GM12878 (cell line): ENCODE data around the gene RAB21. TPM values are rescaled to one million over a fixed set of nuclear protein-coding genes. Genes with fewer than 3 reads are reported as not detected.

Experiments used
- ATAC-seq: fragments of 200-7000 bp; cut with Tn5 transposase; 3 replicates; pipeline ENCODE4 v1.9.1; 2020; ENCODE audit warnings: mild to moderate bottlenecking, moderate library complexity
- BruUV-seq: library from RNA; stranded (reverse); fragments of 400-500 nt; replicated peaks from 2 replicates; lab custom pipeline; 2021; lab: Mats Ljungman, UMichigan
- CTCF ChIA-PET: fragments of 300-600 bp; sonication (Branson Sonifier 250); formaldehyde crosslinking; extraction: SDS; loops from one replicate; lab custom pipeline; 2021; ENCODE audit warnings: inconsistent platforms; lab: Yijun Ruan, JAX
- POLR2A ChIA-PET: fragments of 350-600 bp; formaldehyde crosslinking; extraction: SDS; loops from one replicate; lab custom pipeline; 2021; ENCODE audit warnings: inconsistent platforms; lab: Charles Lee
- RAD21 ChIA-PET: fragments of 300-600 bp; sonication (Branson Sonifier 250); formaldehyde crosslinking; loops from one replicate; lab custom pipeline; 2023; ENCODE audit warnings: antibody characterized with exemption; ENCODE audit not compliant: unreplicated experiment; lab: Charles Lee
- SMC1A ChIA-PET: fragments of 300-600 bp; sonication (Branson Sonifier 250); formaldehyde crosslinking; loops from one replicate; lab custom pipeline; 2023; ENCODE audit not compliant: unreplicated experiment, uncharacterized antibody; lab: Charles Lee
- DNase-seq: peaks from one replicate; pipeline ENCODE4 v3.0.0-alpha.2; 2011; ENCODE audit warnings: low read depth, low spot score
- FAIRE-seq: peaks from 3 replicates; lab custom pipeline; 2011; peaks lifted over from hg19 to GRCh38; lab: Jason Lieb, UNC
- H2AFZ ChIP-seq: 2 replicates; pipeline ENCODE4 v1.6.0; 2011; ENCODE audit warnings: low read depth, low read length, control low read depth; ENCODE audit not compliant: control insufficient read depth
- H3K27ac ChIP-seq: 2 replicates; pipeline ENCODE4 v1.5.1; 2011; ENCODE audit warnings: control low read depth; ENCODE audit not compliant: control insufficient read depth, insufficient read depth
- H3K27me3 ChIP-seq, 2 experiments: replicated peaks in 1 of 2; 2 replicates each; pipeline versions ENCODE4 v1.6.0 to v1.6.1; 2011; ENCODE audit warnings: low read length in 1 of 2; ENCODE audit not compliant: control insufficient read depth in 2 of 2, insufficient read depth in 2 of 2
- H3K36me3 ChIP-seq, 2 experiments: 2 replicates each; pipeline ENCODE4 v1.5.1; 2011; ENCODE audit warnings: low read length in 1 of 2; ENCODE audit not compliant: control insufficient read depth in 2 of 2, insufficient read depth in 2 of 2
- H3K4me1 ChIP-seq: 2 replicates; pipeline ENCODE4 v1.6.1; 2011; ENCODE audit warnings: mild to moderate bottlenecking, low read length, moderate library complexity, mixed read lengths; ENCODE audit not compliant: control insufficient read depth, insufficient read depth
- H3K4me2 ChIP-seq: 2 replicates; pipeline ENCODE4 v1.6.0; 2011; ENCODE audit warnings: control low read depth; ENCODE audit not compliant: control insufficient read depth, insufficient read depth
- H3K4me3 ChIP-seq: fragments of 200-600 bp; sonication (generic); 2 replicates; pipeline ENCODE4 v1.5.1; 2016
- H3K79me2 ChIP-seq: 2 replicates; pipeline ENCODE4 v1.6.0; 2011; ENCODE audit warnings: low read length; ENCODE audit not compliant: control insufficient read depth, insufficient read depth
- H3K9ac ChIP-seq: 2 replicates; pipeline ENCODE4 v1.8.0; 2011; ENCODE audit warnings: low read length, control low read depth, mixed read lengths; ENCODE audit not compliant: control insufficient read depth, insufficient read depth
- H3K9me3 ChIP-seq: replicated peaks from 3 replicates; pipeline ENCODE4 v1.5.1; 2011; ENCODE audit warnings: mild to moderate bottlenecking, low read length; ENCODE audit not compliant: control insufficient read depth, insufficient read depth
- H4K20me1 ChIP-seq: 2 replicates; pipeline ENCODE4 v1.6.0; 2011; ENCODE audit not compliant: control insufficient read depth, insufficient read depth
- MEF2B ChIP-seq: fragments of 450-650 bp; IDR thresholded peaks from 2 replicates; pipeline ENCODE4 v1.6.1; 2018; ENCODE audit warnings: mild to moderate bottlenecking, moderate library complexity; ENCODE audit not compliant: partially characterized antibody, poor library complexity, severe bottlenecking
- WGBS: methylation state at CpG from one replicate; pipeline ENCODE4 v1.1.6; 2016; ENCODE audit warnings: low lambda C conversion rate; ENCODE audit not compliant: insufficient replicate concordance, insufficient coverage; ENCODE audit errors: missing lambda C conversion rate; 5-methylcytosine and 5-hydroxymethylcytosine counted together
- in situ Hi-C: fragments of 300-500 bp; cut with MboI; formaldehyde crosslinking; loops from 9 replicates; pipeline ENCODE4 v1.14.3; 2018; ENCODE audit warnings: mixed read lengths
- intact Hi-C: fragments of 100-400 bp; cut with micrococcal nuclease; formaldehyde crosslinking; loops from one replicate; pipeline ENCODE4 v1.14.2; 2022; ENCODE audit not compliant: unreplicated experiment
- polyA plus RNA-seq, 11 experiments: library from polyadenylated mRNA; depleted of rRNA in 4 of 11; unstranded in 6 of 11; stranded (reverse) in 5 of 11; fragments of >200 nt; fragmentation: Nextera tagmentation in 4 of 11; fragmentation: Illumina TruSeq in 1 of 11; extraction: Ambion mirVana in 4 of 11; extraction: Trizol in 1 of 11; gene quantifications; 1 replicate in 1 of 11; 2 replicates in 10 of 11; pipeline versions ENCODE4 v1.2.1 to v1.2.3, GENCODE V29; 2011 to 2016; ENCODE audit warnings: inconsistent platforms in 2 of 11, missing spikeins in 2 of 11, low read depth in 1 of 11
- total RNA-seq, 4 experiments: library from RNA; depleted of rRNA in 3 of 4; stranded (reverse); fragments of >200 nt in 3 of 4; fragmentation: Illumina TruSeq in 1 of 4; extraction: Trizol in 1 of 4; gene quantifications; 2 replicates each; pipeline versions ENCODE4 v1.2.1 to v1.2.3, GENCODE V29; 2013 to 2021

RAB21 gene
- total and polyA plus RNA-seq, 10 of the 15 experiments (the other 5 are each of a cell fraction or from before 2014, with no cell fraction given) = 2.8 to 42.8 (median 16.1) TPM

- Histone ChIP-seq H3K4me3 (no peak overlapping the region), H2AFZ (no peak overlapping the region), H3K27me3 (no peaks in the 10 kb centered on the region), H3K4me2 (no peak overlapping the region), H3K79me2 (peaks cover 13% of the 10 kb centered on the region), H3K9me3 (peaks cover 7% of the 10 kb centered on the region; the same call in 2 of the 3 replicates), H3K27ac (no peak overlapping the region), H3K4me1 (no peaks in the 10 kb centered on the region), H3K36me3 (no peaks in the 10 kb centered on the region; a peak in 2 of 4 replicates), H3K9ac (no peak overlapping the region), H4K20me1 (no peaks in the 10 kb centered on the region)
- ChIA-PET RAD21 (interaction anchor here (1.5 kb wide), 1 partner anchor 102 kb away, joined by 4 read pairs; no protein-coding TSS in a partner anchor), SMC1A (interaction anchor here (1.1 to 1.6 kb wide), 4 partner anchors 13 to 72 kb away, joined by 3 to 4 read pairs (median 3); no protein-coding TSS in a partner anchor), POLR2A (interaction anchor here (0.6 kb wide), 2 partner anchors 10 to 192 kb away, joined by 3 read pairs; no protein-coding TSS in a partner anchor), CTCF (interaction anchor here (0.7 to 1.7 kb wide), 3 partner anchors 9 to 183 kb away, joined by 3 to 9 read pairs (median 4); partner anchors contain the start of gene TBC1D15)
- TF ChIP-seq MEF2B = no peak
- intact Hi-C loops (no loop called here), in situ Hi-C loops (no loop called here)
- DNase-seq (no peak), FAIRE-seq (no peak), ATAC-seq (no peak)
- BruUV-seq = no TSS peak
- WGBS = 97% methylated on average over 8 of the region's 8 CpGs
These were observed 94.6 kb downstream of the RAB21 start for GRCh38 chr12:71849109-71849851.

Other genes with a start within 250 kb of the RAB21 start
- 27.1 and 29.7 TPM in 2 replicates for gene ZFC3H1, start 91.0 kb upstream of the RAB21 start, total RNA-seq (2014; rRNA removed)
- 23.5 and 28.6 TPM in 2 replicates for gene ZFC3H1, start 91.0 kb upstream of the RAB21 start, total RNA-seq (2014; rRNA removed; fragmentation: Illumina TruSeq; extraction: Trizol)
- 35.1 and 40.1 TPM in 2 replicates for gene ZFC3H1, start 91.0 kb upstream of the RAB21 start, total RNA-seq (2021)
- gene ZFC3H1, start 91.0 kb upstream of the RAB21 start, polyA plus RNA-seq (2011; rRNA removed) = 88.7 and 146 TPM in 2 replicates
- 67.8 and 76.1 TPM in 2 replicates for gene ZFC3H1, start 91.0 kb upstream of the RAB21 start, polyA plus RNA-seq (2014; fragmentation: Illumina TruSeq; extraction: Trizol)
- 10 to 100 TPM; 11.2 to 14.6 TPM for gene ZFC3H1, start 91.0 kb upstream of the RAB21 start, polyA plus RNA-seq (2014; fragmentation: Nextera tagmentation; extraction: Ambion mirVana)
- gene ZFC3H1, start 91.0 kb upstream of the RAB21 start, polyA plus RNA-seq (2014; rRNA removed) = 38.3 and 40.9 TPM in 2 replicates
- gene ZFC3H1, start 91.0 kb upstream of the RAB21 start, polyA plus RNA-seq (2016; fragmentation: Nextera tagmentation; extraction: Ambion mirVana) = 10 to 100 TPM; 23.5 to 24.8 TPM
- 5.1 and 6.6 TPM in 2 replicates for gene THAP2, start 90.6 kb upstream of the RAB21 start, total RNA-seq (2014; rRNA removed)
- gene THAP2, start 90.6 kb upstream of the RAB21 start, total RNA-seq (2014; rRNA removed; fragmentation: Illumina TruSeq; extraction: Trizol) = 6.9 and 7.9 TPM in 2 replicates
- gene THAP2, start 90.6 kb upstream of the RAB21 start, total RNA-seq (2021) = 4.6 and 5.1 TPM in 2 replicates
- gene THAP2, start 90.6 kb upstream of the RAB21 start, polyA plus RNA-seq (2011; rRNA removed) = 4.8 and 9.8 TPM in 2 replicates
- 6.7 and 10.6 TPM in 2 replicates for gene THAP2, start 90.6 kb upstream of the RAB21 start, polyA plus RNA-seq (2014; fragmentation: Illumina TruSeq; extraction: Trizol)
- gene THAP2, start 90.6 kb upstream of the RAB21 start, polyA plus RNA-seq (2014; fragmentation: Nextera tagmentation; extraction: Ambion mirVana) = 10 to 100 TPM; 13.4 to 18.0 TPM
- 3.9 and 4.1 TPM in 2 replicates for gene THAP2, start 90.6 kb upstream of the RAB21 start, polyA plus RNA-seq (2014; rRNA removed)
- gene THAP2, start 90.6 kb upstream of the RAB21 start, polyA plus RNA-seq (2016; fragmentation: Nextera tagmentation; extraction: Ambion mirVana) = 10 to 100 TPM; 11.5 to 11.8 TPM
- gene TMEM19, start 68.8 kb upstream of the RAB21 start, total RNA-seq (2014; rRNA removed) = 36.7 and 51.0 TPM in 2 replicates
- 38.4 and 41.4 TPM in 2 replicates for gene TMEM19, start 68.8 kb upstream of the RAB21 start, total RNA-seq (2014; rRNA removed; fragmentation: Illumina TruSeq; extraction: Trizol)
- gene TMEM19, start 68.8 kb upstream of the RAB21 start, total RNA-seq (2021) = 44.8 and 49.1 TPM in 2 replicates
- 40.3 and 51.2 TPM in 2 replicates for gene TMEM19, start 68.8 kb upstream of the RAB21 start, polyA plus RNA-seq (2011; rRNA removed)
- gene TMEM19, start 68.8 kb upstream of the RAB21 start, polyA plus RNA-seq (2014; fragmentation: Illumina TruSeq; extraction: Trizol) = 26.4 and 26.7 TPM in 2 replicates
- gene TMEM19, start 68.8 kb upstream of the RAB21 start, polyA plus RNA-seq (2014; fragmentation: Nextera tagmentation; extraction: Ambion mirVana) = 10 to 100 TPM; 32.2 to 54.9 TPM
- 37.6 and 41.3 TPM in 2 replicates for gene TMEM19, start 68.8 kb upstream of the RAB21 start, polyA plus RNA-seq (2014; rRNA removed)
- gene TMEM19, start 68.8 kb upstream of the RAB21 start, polyA plus RNA-seq (2016; fragmentation: Nextera tagmentation; extraction: Ambion mirVana) = 10 to 100 TPM; 45.7 to 51.6 TPM
- gene TBC1D15, start 84.9 kb downstream of the RAB21 start, total RNA-seq (2014; rRNA removed) = 12.3 and 14.9 TPM in 2 replicates
- gene TBC1D15, start 84.9 kb downstream of the RAB21 start, total RNA-seq (2014; rRNA removed; fragmentation: Illumina TruSeq; extraction: Trizol) = 18.3 and 19.0 TPM in 2 replicates
- gene TBC1D15, start 84.9 kb downstream of the RAB21 start, total RNA-seq (2021) = 18.5 and 23.3 TPM in 2 replicates
- 34.3 and 57.7 TPM in 2 replicates for gene TBC1D15, start 84.9 kb downstream of the RAB21 start, polyA plus RNA-seq (2011; rRNA removed)
- 31.1 and 39.5 TPM in 2 replicates for gene TBC1D15, start 84.9 kb downstream of the RAB21 start, polyA plus RNA-seq (2014; fragmentation: Illumina TruSeq; extraction: Trizol)
- gene TBC1D15, start 84.9 kb downstream of the RAB21 start, polyA plus RNA-seq (2014; fragmentation: Nextera tagmentation; extraction: Ambion mirVana) = 10 to 100 TPM; 18.2 TPM
- 14.8 and 16.6 TPM in 2 replicates for gene TBC1D15, start 84.9 kb downstream of the RAB21 start, polyA plus RNA-seq (2014; rRNA removed)
- 10 to 100 TPM; 19.1 to 22.9 TPM for gene TBC1D15, start 84.9 kb downstream of the RAB21 start, polyA plus RNA-seq (2016; fragmentation: Nextera tagmentation; extraction: Ambion mirVana)
- gene TPH2, start 184.0 kb downstream of the RAB21 start, total RNA-seq (2014; rRNA removed) = not detected in 2 replicates
- not detected in 2 replicates for gene TPH2, start 184.0 kb downstream of the RAB21 start, total RNA-seq (2014; rRNA removed; fragmentation: Illumina TruSeq; extraction: Trizol)
- not detected in 2 replicates for gene TPH2, start 184.0 kb downstream of the RAB21 start, total RNA-seq (2021)
- not detected in 2 replicates for gene TPH2, start 184.0 kb downstream of the RAB21 start, polyA plus RNA-seq (2011; rRNA removed)
- not detected in 2 replicates for gene TPH2, start 184.0 kb downstream of the RAB21 start, polyA plus RNA-seq (2014; fragmentation: Illumina TruSeq; extraction: Trizol)
- not detected for gene TPH2, start 184.0 kb downstream of the RAB21 start, polyA plus RNA-seq (2014; fragmentation: Nextera tagmentation; extraction: Ambion mirVana)
- gene TPH2, start 184.0 kb downstream of the RAB21 start, polyA plus RNA-seq (2014; rRNA removed) = not detected in 2 replicates
- not detected for gene TPH2, start 184.0 kb downstream of the RAB21 start, polyA plus RNA-seq (2016; fragmentation: Nextera tagmentation; extraction: Ambion mirVana)